GM04504 (cell line): ENCODE measurements around the gene TSHB.

Experiments
- DNase-seq: peaks from one replicate; pipeline ENCODE4 v3.0.0-alpha.2; 2012; ENCODE audit warnings: low read depth

TSHB gene

DNA sequence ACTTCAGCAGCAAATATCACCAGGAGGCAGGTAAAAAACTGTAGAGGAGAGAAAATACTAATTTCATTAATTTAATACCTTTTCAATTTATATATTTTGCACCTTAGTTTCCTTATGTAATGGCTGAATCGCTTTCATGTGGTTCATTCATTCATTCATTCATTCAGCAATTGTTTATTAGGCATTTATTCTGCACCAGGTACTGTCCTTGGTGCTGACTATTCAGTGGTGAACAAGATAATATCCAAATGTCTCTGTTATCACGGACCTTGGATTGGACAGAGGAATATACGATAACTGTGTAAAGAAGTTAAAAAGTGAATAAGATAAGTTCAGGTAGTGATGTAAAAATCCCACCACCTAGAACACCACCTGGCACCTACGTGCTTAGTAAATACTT is 30.9 kb downstream of the TSHB start:
- no peak for DNase-seq

- no peak for DNase-seq
These were observed 32.9 kb downstream of the TSHB start for GRCh38 chr1:115062542-115063004.

DNA sequence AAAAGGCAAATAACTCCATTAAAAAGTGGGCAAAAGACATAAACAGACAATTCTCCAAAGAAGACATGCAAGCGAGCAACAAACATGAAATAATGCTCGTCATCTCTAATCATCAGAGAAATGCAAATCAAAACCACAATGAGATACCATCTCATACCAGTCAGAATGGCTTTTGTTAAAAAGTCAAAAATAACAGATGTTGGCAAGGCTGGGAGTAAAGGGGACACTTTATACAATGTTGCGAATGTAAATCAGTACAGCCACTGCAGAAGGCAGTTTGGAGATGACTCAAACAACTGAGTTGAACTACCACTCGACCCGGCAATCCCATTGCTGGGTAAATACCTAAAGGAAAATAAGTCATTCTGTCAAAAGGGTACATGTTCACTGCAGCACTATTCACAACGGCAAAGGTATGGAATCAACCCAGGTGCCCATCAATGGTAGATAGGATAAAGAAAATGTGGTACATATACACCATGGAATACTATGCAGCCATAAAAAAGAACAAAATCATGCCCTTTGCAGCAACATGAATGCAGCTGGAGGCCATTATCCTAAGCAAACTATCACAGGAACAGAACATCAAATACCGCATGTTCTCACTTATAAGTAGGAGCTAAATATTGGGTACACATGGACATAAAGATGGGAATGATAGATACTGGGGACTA is 33.7 kb downstream of the TSHB start:
- no peak for DNase-seq

DNA sequence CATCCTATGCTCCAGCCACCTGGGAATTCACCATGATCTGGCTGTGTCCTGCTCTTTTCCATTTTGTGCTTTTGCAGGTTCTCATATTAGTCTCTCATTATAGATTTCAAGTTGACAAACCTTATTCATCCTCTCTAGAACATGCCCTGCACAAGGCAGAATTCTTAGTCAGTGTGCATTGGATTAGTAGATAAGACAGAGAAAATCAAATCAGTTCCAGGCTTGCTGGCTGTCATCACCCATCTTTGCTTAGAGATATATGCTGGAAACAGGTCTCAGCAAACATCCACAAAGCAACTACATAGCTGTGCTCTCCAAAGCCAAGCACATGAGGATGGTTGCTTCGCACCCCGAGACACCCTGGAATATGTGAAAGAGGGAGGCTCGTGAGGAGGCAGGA is 34.8 kb downstream of the TSHB start:
- DNase-seq = no peak

DNA sequence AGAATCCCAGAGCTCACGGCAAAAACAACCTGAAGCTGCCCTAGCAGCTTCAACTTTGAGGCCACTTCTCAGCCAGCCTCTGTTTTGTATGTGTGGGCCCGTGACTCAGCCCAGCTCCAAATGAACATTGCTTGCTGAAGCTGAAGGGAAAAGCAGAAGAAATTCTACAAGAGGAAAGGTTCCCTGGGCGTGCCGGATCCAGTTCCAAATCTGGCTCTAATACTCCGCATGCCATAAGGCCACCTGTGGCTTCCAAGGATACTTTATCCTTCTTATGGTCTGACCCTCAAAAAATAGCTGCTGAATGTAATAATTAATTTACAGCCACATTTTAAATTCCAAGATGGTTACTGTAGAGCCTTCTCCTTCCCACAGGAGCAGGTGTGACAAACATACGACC is 35.4 kb downstream of the TSHB start:
- no peak for DNase-seq

- DNase-seq = no peak
These were observed 37.7 kb downstream of the TSHB start for GRCh38 chr1:115067161-115067859.

DNA sequence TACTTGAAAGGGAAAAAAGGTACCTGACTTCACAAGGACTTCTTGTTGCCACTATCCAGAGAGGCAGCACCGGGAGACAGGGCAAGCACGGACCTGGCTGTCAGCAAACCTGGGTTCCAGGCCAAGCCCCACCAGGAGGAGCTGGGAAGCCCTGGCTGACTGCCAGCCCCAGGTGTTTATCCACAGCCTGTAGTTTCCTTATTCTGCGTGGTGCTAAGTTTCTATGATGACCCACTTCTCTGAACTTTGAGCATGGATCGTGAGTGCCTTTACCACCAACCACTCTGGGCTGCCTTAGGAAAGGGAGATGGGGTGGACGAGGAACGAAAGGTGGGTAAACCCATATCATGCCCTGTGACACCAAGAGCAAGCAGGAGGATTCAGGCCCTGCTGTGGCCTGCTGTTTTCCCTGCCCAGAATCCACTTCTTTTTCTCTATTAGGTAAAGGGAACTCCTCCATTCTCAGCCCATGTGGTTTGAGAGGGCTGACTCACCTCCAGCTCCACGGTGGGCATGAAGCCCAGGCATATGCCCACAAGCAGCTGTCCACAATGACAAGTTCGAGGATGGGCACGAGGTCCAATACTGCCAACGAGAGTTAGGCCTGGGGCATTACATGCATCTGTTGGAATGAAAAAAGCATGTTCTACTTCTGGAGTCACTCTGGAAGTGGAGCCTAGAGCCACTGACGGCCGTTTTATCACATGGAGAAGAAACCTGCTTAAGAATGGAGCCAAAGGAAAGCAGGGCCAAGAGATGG is 39.4 kb downstream of the TSHB start:
- DNase-seq = no peak

- DNase-seq = no peak
These were observed 40.2 kb downstream of the TSHB start for GRCh38 chr1:115069659-115070308.

DNA sequence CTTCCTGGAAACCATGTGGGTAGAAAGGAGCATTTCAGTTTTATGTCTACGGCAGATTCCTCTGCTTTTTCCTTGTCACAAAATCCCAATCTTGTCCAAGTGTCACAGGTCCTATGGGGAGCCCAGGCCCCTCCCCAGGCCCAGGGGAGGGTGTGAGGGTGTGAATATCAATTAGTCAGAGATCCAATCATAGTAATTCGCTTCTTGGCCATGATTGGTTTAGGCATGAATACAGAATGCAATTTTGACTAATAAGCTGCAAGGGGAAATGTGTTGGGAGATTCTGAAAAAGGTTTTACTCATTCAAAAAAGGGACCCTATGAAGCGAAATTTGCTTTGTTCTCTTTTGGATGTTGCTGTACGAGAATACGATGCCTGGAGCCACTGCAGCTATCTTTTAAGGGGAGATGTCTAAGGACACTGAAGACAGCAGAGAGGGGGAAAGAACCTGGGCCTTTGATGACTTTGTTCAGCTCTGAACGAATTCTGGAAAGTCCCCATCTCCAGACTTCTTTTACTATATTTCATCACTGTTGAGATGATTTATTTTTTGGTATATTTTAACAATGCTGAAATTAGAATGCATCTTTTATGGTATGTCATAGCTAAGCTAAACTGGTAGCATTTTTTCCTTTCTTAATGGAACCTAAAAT is 41.5 kb downstream of the TSHB start:
- DNase-seq = no peak

DNA sequence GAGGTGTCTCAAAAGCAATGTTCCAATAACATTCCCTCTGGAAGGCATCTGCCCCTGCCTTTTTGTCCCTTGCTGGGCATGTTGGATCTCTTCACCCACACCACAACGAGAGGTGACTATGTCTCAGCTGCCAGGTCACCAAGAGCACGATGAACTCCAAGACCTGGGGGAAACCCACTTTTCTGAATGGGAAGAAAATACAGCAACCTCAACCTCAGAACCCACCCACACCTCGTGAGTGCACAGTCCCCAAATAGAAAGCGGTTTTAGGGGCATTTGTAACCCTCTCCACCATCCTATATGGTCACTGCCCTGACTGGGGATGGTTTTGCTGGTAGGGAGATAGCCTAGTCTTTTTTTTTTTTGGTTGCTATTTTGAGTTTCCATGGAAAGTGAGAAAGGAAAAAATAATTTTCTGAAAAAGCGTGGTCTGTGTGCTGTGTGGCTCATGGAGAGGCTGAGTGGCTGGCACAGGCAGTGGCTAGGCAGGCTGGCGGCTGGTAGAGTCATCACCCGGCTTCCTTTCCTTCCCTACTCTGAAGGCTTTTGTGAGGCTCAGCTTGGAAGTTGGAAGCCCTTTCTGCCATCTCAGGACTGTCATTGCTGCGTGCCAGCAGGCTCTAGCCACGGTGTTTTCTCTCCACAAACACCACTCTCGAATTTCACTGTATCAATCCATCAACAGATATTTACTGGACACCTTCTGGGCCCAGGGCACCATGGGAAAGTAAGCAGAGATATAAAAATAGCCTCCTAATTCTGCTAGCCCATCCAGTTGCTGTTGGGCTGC is 43.9 kb downstream of the TSHB start:
- no peak for DNase-seq

GRCh38 chr1:115074839-115075534 is 45.4 kb downstream of the TSHB start:
- no peak for DNase-seq

DNA sequence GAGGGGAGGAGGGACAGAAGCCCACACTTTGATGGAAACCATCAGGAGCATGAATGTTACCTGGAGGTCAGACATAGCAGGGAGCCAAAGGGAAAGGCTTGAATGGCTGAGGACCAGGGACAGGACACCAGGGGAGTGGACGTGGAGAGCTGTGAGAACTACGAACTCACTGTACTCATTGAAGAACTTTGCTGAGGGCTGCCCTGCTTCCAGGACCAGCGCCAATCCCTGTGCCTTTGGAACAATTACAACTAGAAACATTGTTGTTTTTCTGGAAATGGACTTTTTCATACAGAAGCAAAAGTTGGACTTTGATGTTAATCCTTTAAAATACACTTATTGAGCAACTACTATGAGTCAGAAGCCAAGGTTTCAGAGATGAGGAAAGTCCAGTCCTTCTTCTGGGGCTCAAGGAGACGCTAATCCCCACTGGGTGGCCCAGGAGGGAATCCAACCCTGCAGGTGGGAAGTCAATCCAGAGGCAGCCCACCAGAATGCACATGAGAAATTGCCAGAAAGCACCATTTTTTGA is 46.8 kb downstream of the TSHB start:
- no peak for DNase-seq

GRCh38 chr1:115077286-115077983 is 47.8 kb downstream of the TSHB start:
- DNase-seq = no peak

DNA sequence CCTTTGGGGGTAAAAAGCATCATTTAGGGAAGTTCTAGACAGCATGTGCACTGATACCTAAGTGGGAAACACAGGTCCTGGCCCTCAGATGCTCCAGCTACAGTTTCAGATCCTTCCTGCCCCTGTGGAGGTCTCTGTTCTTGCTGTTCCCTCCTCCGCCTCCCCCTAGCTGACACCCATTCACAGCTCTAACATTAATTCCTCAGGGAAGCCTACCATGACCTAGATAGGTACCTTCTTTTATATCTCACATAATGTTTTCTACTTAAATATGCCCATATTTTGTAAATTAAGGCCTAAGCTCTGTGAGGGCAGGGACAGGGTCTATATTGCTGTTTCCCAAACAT is 48.3 kb downstream of the TSHB start:
- no peak for DNase-seq

GRCh38 chr1:115078708-115079107 is 49.1 kb downstream of the TSHB start:
- no peak for DNase-seq

GRCh38 chr1:115082949-115083348 is 53.3 kb downstream of the TSHB start:
- no peak for DNase-seq
